Astrocyte of the cerebellum (primary cell): ENCODE measurements around the gene EEA1.

Experiments used
- DNase-seq: peaks from one replicate; pipeline ENCODE4 v3.0.0-alpha.2; 2011; ENCODE audit warnings: low read depth
- H3K4me3 ChIP-seq: 2 replicates; pipeline ENCODE4 v1.5.1; 2011; ENCODE audit warnings: mild to moderate bottlenecking, low read depth, low read length, moderate library complexity
- in situ Hi-C: cut with HindIII; loops from 2 replicates; pipeline ENCODE4 v1.10.0; 2017; ENCODE audit warnings: low sequenced_read_pairs
- TF ChIP-seq, protein P1 (sequence below): IDR thresholded peaks from 2 replicates; pipeline ENCODE4 v1.5.1; 2012; ENCODE audit warnings: low read length, low read depth, moderate library complexity, mild to moderate bottlenecking; ENCODE audit errors: missing control alignments

EEA1 gene

DNA sequence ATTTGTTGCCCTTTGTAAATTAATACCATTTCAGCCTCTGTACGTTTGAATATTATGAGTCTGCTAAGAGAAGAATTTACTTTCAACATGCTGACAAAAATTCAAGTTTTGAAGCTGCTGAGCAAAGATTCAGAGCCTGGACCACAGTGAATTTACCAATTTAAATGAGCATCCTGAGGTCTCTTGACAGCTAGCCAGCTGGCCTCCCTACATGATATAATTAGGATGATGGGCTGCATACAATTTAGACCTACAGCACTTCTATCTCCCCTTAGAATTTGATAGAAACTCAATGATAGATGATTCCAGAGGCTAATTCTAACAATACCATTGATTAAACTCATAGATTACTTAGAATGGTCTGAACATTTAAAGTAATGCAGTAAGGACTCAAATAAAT, 10.0 kb upstream of the EEA1 start:
- DNase-seq = no peak
- no peak overlapping the region for H3K4me3 ChIP-seq
- in situ Hi-C loops = no loop called here
- TF ChIP-seq, protein P1, sequence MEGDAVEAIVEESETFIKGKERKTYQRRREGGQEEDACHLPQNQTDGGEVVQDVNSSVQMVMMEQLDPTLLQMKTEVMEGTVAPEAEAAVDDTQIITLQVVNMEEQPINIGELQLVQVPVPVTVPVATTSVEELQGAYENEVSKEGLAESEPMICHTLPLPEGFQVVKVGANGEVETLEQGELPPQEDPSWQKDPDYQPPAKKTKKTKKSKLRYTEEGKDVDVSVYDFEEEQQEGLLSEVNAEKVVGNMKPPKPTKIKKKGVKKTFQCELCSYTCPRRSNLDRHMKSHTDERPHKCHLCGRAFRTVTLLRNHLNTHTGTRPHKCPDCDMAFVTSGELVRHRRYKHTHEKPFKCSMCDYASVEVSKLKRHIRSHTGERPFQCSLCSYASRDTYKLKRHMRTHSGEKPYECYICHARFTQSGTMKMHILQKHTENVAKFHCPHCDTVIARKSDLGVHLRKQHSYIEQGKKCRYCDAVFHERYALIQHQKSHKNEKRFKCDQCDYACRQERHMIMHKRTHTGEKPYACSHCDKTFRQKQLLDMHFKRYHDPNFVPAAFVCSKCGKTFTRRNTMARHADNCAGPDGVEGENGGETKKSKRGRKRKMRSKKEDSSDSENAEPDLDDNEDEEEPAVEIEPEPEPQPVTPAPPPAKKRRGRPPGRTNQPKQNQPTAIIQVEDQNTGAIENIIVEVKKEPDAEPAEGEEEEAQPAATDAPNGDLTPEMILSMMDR = no peak

DNA sequence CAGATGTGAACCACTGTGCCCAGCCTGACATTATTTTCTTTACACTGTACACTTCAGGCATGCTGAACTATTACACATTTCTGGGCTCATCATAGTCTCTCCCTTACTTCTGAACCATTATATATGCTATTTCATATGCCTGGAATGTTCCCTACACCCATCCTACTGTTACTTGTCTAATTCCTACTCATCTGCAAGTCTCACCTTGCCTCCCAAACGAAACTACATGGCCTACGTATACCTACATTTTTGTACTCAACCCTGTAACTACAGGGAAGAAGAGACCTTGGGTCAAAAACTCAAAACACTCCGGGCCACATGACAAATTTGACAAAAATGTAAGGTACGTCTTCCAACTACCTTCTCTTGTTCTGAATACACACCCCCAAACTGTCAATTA, 9.5 kb upstream of the EEA1 start:
- no peak overlapping the region for H3K4me3 ChIP-seq
- no peak for DNase-seq
- in situ Hi-C loops = no loop called here
- TF ChIP-seq, protein P1 = no peak

DNA sequence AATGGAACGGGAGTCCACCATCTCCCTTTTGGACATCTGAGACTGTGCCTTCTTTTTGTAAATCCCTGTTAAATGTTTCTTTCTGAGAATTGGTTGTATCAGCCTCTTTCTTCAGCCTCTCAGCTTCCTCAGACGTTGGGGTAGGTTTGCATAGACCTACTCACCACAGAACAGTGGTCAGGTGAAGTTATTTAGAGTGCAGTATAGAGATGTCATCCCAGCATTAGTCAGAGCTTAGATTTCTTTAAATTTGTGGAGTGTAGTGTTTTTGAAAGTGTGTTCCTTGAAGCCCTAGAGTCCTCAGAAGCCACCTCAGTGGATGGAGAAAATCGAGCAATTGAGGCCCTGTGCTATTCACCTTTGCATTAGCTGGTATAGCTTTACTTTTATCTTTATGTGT, 8.9 kb upstream of the EEA1 start:
- H3K4me3 ChIP-seq = no peak overlapping the region
- in situ Hi-C loops = no loop called here
- DNase-seq = no peak
- TF ChIP-seq, protein P1 = no peak

DNA sequence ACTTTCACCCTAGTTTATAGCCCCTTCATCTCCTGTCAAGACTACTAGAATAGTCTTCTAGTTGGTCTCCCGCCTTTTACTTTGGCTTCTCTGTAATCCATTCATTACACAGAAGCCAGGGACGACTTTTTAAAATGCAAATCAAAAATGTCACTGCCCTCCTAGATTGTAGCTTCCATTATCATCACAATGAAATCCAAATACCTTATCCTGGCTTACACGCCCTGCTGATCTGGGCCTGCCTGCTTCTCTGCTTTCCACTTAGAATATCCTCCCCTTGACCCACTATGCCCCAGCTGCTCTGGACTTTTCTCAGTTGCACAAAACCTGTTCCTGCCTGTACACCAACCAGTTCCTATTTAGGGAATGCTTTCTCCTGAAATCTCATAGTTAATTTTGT, 4.5 kb upstream of the EEA1 start:
- no peak for DNase-seq

DNA sequence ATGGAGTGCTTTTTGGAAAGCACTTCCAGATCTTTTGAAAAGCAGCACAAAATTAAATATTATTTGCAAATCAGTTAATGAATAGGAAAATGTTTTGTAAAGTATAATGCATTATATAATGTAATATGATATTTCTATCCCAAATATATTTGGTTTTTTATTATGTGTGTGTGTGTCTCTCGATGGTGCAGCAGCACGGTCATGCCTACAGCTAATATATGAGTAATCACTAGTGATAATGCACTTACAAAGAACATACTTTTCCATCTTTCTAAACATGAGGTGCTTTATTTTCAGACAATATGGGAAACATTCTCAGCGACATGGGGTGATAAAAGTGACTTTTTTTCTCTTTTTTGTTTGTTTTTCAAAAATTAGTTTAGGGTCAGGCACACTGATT, 1.3 kb upstream of the EEA1 start:
- in situ Hi-C loops = no loop called here
- no peak for DNase-seq
- H3K4me3 ChIP-seq = peak overlapping the region; percentile 74
- TF ChIP-seq, protein P1 = no peak

More for the DNA sequence above, 4.5 kb upstream of the EEA1 start:
- no peak overlapping the region for H3K4me3 ChIP-seq
- TF ChIP-seq, protein P1 = no peak
- in situ Hi-C loops = no loop called here

DNA sequence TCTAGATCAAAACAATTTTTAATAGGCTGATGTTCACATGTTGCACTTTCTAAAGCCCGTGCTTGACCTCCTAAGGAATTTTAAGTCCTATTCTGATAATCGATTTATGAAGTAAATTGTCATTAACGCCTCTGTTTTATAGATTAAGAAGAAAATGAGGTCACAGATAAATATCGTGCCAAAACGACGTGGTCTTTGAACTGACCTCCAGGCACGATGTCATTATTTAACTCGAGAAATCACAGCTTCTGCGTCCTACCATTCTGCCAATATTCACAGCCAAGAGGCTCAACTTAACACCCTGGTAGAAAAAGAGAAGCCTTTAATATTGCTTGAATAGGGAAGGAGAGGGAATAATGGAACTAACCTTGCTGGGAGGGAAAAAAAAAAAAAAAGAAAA, 888 bp upstream of the EEA1 start:
- in situ Hi-C loops = loop anchor here (5.0 kb wide), 1 partner anchor 53 kb away; no protein-coding TSS in a partner anchor
- DNase-seq = no peak
- H3K4me3 ChIP-seq = peak overlapping the region; percentile 74
- TF ChIP-seq, protein P1 = no peak
